ENCODE results near the gene LYZL1. TPM values are rescaled to one million over a fixed set of nuclear protein-coding genes. Genes with fewer than 3 reads are reported as not detected.

Gene LYZL1
- total RNA-seq, 1 experiment from 2014 or later: not detected

GRCh38 chr10:29326886-29327745 lies 38.2 kb downstream of the LYZL1 start:
- ATAC-seq (no peak), DNase-seq (ENCODE audit: low read depth, low spot score) (no peak)
- Histone ChIP-seq H3K27me3 (ENCODE audit: insufficient read depth, low read length) (no peaks in the 10 kb centered on the region), H4K20me1 (ENCODE audit: insufficient read depth) (no peaks in the 10 kb centered on the region), H3K4me2 (ENCODE audit: low read length) (no peak overlapping the region), H3K9me3 (ENCODE audit: control insufficient read depth in 1 of 2, insufficient read depth in 1 of 2, low read depth in 1 of 2, low read length in 2 of 2) (no peaks in the 10 kb centered on the region), H3K36me3 (ENCODE audit: control insufficient read depth in 1 of 2, insufficient read depth in 2 of 2, low read length in 2 of 2) (no peaks in the 10 kb centered on the region), H3K9ac (ENCODE audit: low read length) (no peak overlapping the region), H3K27ac (ENCODE audit: low read depth, low read length) (no peak overlapping the region), H3K9me2 (ENCODE audit: insufficient read depth) (no peaks in the 10 kb centered on the region), H3K4me3 (replicated peaks in 1 of 2; ENCODE audit: low read depth in 1 of 2, low read length in 2 of 2) (no peak overlapping the region), H2AFZ (ENCODE audit: low read depth, low read length, poor library complexity, severe bottlenecking) (no peak overlapping the region), H3K79me2 (ENCODE audit: insufficient read depth, low read length) (no peaks in the 10 kb centered on the region), H3K4me1 (ENCODE audit: control insufficient read depth in 1 of 2, insufficient read depth in 2 of 2, low read length in 2 of 2) (no peaks in the 10 kb centered on the region)
- RAD21 ChIA-PET (ENCODE audit: low non-redundant PET in 1 of 2, low total read pairs in 2 of 2, uncharacterized antibody in 2 of 2, unreplicated experiment in 2 of 2): no interaction called here
- no TSS peak for BruUV-seq (replicated peaks)
- intact Hi-C loops (cut with micrococcal nuclease): no loop called here
- CTCF ChIA-PET: no interaction called here
- POLR2A ChIA-PET: no interaction called here
- TF ChIP-seq ELF1 (IDR thresholded peaks at IDR 0.05; ENCODE audit: borderline replicate concordance, low read depth) (no peak), EGR1 (IDR thresholded peaks at IDR 0.05; ENCODE audit: low read depth) (no peak), MAX (IDR thresholded peaks at IDR 0.05) (no peak), ATF3 (IDR thresholded peaks at IDR 0.05) (no peak), CEBPB (IDR thresholded peaks at IDR 0.05; ENCODE audit: low read depth) (no peak), POLR2A (IDR thresholded peaks at IDR 0.05; ENCODE audit: borderline replicate concordance, extremely low read depth, insufficient read depth, insufficient read length) (no peak), REST (IDR thresholded peaks at IDR 0.05; ENCODE audit: low read depth) (no peak), YY1 (IDR thresholded peaks at IDR 0.05; ENCODE audit: extremely low read depth, insufficient replicate concordance, low read depth, low read length) (no peak), EZH2 (IDR thresholded peaks at IDR 0.05) (no peak), ZNF274 (IDR thresholded peaks at IDR 0.05; ENCODE audit: low read depth, low read length) (no peak), TCF7L2 (IDR thresholded peaks at IDR 0.05; ENCODE audit: borderline replicate concordance, extremely low read depth, insufficient read depth, insufficient read length) (no peak), EZH2phosphoT487 (IDR thresholded peaks at IDR 0.05; ENCODE audit: borderline replicate concordance) (no peak), SRF (IDR thresholded peaks at IDR 0.05; ENCODE audit: low read depth) (no peak), CTCF (IDR thresholded peaks at IDR 0.05 in 2 of 3, conservative IDR thresholded peaks at IDR 0.05 in 1 of 3; ENCODE audit: borderline replicate concordance in 1 of 3, insufficient read depth in 1 of 3, low read depth in 2 of 3, low read length in 2 of 3) (no peak)
